ENCODE data around the gene MICAL2.

Gene MICAL2

GRCh38 chr11:12271826-12272366 lies 161.5 kb downstream of the MICAL2 start:
- DNase-seq (ENCODE audit: low spot score), result no peak

DNA sequence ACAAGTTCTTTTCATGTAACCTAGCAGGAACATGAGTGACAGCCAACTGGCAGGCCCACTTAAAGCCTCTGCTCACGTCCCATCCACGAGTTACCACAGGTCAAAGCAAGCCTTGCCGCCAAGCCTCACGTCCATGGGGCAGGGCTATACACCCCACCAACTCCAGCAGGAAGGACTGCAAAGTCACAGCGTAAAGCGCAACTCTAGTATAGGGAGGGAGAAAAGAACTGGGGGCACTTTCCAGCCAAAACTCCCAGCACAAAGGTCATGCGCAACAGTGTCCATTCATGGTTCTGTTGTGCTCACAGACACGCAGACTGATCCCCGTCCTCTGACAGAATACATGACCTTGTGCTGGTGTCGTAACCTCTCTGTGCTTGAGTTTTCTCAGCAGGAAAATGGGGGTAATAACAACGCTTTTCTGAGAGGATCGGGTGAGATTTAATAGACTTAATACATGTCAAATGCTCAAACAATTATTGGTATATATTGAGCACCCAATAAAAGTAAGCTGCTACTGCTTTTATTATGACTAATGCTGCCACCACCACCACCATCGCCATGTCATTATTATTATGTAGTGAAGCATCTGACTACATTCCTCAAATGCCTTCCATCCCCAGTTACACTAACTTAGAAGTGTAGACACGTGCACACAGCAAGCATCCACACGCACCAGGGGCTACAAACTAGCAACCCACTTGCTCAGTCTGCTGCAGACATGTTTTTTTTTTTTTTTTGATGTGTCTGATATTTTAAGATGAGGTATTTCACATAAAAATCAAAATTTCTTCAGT lies 162.6 kb downstream of the MICAL2 start:
- DNase-seq (ENCODE audit: low spot score), result no peak

DNA sequence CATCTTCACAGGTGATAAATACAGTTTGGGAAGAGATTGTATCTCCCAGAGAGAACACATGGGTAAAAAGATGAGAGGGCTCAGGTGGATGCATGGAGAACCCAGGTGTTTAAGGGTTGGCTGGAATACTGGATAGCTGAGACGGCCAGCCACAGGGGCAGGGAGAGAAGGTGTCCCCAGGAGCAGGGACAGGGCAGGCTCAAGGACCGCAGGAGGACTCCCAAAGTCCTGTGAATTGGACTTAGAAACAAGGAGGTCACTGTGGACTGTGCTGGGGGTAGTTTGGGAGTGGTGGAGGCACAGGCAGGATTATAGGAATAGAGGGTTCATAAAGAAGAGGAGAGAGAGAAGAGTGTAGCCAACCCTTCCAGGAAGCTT lies 163.2 kb downstream of the MICAL2 start:
- no peak for DNase-seq (ENCODE audit: low spot score)

- no peak for DNase-seq (ENCODE audit: low spot score)
Observed at GRCh38 chr11:12274056-12274455, 163.7 kb downstream of the MICAL2 start.

DNA sequence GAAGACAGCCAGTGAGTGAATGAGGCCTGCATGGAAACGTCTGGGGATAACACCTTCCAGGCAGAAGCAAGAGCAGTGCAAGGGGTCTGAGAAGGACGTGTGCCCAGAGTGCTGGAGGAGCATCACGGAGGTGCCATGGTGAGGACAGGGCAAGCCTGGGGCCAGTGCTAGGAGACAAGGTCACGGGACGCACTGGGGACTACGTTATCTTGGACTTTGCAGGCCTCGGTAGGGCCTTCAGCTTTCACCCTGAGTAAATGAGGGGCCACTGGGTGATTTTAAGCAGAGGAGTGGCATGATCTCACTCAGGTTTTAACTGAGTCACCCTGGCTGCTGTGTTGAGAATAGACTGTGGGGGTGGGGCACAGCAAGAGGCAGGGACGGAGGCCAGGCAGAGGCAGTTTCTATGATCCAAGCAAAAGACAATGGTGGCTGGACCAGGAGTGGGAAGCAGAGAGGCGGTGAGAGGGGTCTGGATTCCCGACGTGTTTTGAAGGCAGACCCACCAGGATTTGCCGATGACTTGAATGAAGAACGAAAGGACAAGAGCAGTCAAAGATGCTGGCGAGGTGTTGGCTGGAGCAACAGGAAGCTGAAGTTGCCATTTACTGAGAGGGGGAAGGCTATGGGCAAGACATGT lies 164.3 kb downstream of the MICAL2 start:
- DNase-seq (ENCODE audit: low spot score), result no peak

- DNase-seq (ENCODE audit: low spot score), result no peak
Observed at GRCh38 chr11:12275818-12276217, 165.4 kb downstream of the MICAL2 start.

- DNase-seq (ENCODE audit: low spot score), result no peak
Observed at GRCh38 chr11:12276356-12276755, 166.0 kb downstream of the MICAL2 start.

GRCh38 chr11:12276831-12277475 lies 166.6 kb downstream of the MICAL2 start:
- no peak for DNase-seq (ENCODE audit: low spot score)

- no peak for DNase-seq (ENCODE audit: low spot score)
Observed at GRCh38 chr11:12278766-12279671, 168.6 kb downstream of the MICAL2 start.

DNA sequence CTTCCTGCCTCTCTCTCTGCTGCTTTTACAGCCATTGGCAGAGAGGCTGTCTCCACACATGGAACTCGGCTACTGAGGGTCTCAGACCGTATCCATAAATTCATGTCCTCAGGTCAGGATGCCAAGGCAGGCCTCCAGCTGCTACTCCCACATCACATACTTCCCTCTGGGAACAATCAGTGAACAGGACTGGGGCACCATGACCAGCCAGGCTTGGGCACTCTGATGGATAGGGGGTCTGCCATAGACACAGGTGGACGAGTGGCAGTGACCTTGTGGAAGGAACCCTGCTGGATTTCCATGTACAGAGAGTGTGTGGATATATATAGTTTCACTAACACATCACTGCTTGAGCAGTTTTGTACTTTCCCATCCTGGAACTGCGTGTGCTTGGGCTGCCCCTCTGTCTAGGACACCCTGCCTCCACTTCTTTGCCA lies 169.3 kb downstream of the MICAL2 start:
- DNase-seq (ENCODE audit: low spot score), result no peak

DNA sequence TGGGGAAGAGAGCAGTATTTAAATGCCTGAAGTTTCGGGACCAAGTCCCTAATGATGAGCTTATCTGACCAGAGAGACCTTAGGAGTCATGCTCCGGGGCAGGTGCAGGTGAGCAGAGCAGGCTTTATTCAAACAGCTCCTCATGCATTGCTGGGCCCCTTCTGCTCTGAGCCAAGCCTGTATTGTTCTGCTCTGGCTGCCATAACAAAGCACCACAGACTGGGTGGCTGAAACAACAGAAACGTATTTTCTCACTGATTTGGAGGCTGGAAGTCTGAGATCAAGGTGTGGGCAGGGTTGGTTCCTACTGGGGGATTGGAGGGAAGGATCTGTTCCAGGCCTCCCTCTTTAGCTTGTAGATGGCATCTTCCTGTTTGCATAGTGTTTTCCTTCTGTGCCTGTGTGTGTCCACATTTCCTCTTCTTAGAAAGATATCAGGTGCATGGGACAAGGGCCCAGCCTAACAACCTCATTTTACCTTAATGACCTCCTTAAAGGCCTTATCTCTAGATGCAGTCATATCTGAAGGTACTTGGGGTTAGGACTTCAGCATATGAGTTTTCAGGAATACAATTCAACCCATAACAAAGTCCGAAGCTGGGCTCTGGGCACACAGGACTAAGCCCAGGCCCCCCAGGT lies 169.9 kb downstream of the MICAL2 start:
- DNase-seq (ENCODE audit: low spot score), result no peak

DNA sequence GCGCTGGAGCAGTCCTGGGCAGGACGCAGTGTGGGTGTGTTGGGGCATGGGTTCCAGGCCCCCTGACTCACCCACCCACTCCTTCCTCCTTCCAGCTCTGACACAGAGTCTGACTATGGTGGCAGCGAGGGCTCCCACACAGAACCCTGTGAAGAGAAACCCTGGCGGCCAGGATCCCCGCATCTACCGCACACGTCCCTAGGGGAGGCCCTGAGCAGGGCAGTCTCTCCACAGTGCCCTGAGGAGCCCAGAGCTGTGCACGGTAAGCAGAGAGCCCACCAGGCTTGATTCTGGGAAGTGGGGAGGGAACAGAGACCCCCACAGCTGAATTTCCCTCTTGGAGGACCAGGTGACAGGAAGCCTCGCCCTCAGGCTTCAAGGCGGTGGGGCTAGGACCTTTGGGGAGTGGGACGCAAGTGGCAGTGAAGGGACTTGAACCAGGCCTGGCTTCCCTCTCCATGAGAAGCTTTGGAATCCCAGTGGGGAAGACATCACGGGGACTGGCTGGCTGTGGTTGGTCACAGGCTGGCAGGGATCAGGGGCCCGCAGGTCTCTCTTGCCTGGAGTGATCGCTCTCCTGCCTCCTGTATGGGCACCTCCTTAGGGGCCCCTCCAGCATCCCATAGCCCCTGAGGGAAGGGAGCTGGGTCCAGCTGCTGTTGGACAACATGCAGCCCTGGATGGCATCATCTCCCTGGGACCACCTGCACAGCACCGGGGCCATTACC lies 170.6 kb downstream of the MICAL2 start:
- no peak for DNase-seq (ENCODE audit: low spot score)

DNA sequence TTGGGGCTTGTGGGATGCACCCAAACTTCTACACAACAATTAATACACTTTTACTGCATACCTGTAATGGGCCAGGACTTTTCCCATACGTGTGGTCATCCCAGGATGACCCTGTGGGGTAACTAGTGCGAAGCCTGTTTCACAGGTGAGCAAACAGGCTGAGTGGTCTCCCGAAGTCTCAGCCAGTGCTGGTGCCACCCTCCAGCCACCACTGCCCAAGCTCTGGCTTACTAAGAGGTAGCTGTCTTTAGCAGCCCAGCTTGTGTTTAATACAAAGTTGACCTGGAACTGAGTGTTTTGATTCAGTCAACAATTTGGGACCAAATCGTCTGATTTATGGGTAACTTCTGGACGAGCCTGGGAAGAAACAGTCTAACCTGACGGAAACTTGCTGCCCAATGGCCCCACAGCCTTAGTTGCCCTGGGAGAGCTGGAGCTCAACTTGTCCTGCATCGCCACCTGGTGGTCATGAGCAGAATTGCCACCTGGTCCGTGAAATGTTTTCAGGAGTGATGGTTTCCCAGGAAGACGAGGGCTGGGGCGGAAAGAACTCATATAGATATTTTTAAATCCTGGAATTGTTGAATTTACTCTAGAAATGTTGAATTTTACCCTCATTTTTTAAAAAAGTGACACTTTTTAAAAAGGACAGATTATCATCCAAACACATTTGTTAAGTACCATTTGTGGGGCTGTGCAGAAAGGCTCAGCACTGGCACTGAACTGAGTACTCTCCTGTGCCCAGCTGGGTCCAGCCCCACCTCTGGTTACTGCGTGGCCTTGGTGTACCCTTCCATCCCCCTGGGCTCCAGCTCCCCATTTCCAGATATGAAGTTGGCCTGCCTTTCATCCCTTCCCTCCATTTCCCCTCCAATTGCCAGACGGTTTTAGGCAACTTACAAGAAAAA lies 171.4 kb downstream of the MICAL2 start:
- DNase-seq (ENCODE audit: low spot score), result peak; percentile 83

DNA sequence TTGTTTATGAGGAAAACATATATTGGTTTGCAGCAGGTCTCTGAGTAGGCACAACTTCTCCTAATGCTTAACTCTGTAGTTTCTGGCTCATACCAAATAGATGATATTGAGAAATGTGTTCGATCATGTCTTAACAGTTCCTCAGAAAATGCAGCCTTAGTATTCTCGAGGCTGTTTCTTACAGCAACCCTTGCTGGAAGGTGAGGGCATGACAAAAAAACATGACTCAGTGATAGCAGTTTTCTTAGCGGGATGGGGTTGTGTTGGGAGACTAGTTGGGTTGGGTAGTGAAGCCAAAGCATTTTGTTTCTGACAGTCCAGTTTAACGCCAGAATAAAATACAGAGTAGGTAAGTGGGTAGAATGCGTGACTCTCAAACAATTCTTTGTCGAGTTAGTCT lies 172.3 kb downstream of the MICAL2 start:
- DNase-seq (ENCODE audit: low spot score), result no peak

- DNase-seq (ENCODE audit: low spot score), result no peak
Observed at GRCh38 chr11:12284316-12285050, 174.1 kb downstream of the MICAL2 start.

DNA sequence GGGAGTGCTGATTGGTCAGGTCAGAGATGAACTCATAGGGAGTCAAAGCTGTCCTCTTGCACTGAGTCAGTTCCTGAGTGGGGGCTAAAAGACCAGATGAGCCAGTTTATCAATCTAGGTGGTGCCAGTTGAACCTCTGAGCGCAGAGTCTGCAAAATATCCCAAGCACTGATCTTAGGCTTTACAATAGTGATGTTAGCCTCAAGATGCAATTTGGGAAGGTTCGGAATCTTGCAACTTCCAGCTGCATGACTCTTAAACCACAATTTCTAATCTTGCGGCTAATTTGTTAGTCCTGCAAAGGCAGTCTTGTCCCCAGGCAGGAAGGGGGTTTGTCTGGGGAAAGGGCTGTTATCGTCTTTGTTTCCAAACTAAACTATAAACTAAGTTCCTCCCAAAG lies 174.7 kb downstream of the MICAL2 start:
- DNase-seq (ENCODE audit: low spot score), result no peak

GRCh38 chr11:12285811-12286222 lies 175.4 kb downstream of the MICAL2 start:
- DNase-seq (ENCODE audit: low spot score), result no peak

GRCh38 chr11:12286606-12287005 lies 176.2 kb downstream of the MICAL2 start:
- no peak for DNase-seq (ENCODE audit: low spot score)

DNA sequence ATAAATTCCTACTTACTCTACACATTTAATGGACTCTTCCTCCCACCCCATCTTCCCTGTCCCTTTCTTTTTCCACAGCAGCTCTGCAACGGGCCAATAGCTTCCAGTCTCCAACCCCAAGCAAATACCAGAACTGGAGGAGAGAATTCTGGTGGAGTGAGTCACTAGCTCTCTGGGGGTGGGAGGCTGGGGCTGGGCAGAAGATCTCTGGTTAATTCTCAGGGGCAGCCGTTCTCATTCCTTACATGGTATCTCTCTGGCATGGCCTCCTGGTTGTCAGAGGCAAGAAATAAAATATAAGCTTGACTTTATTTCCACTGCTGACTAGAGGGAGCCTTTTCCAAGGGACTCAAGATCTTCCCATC lies 176.6 kb downstream of the MICAL2 start:
- no peak for DNase-seq (ENCODE audit: low spot score)

Data from pons (tissue), 1 donor.